ENCODE results near the gene ZMYND12. TPM values are rescaled to one million over a fixed set of nuclear protein-coding genes. Genes with fewer than 3 reads are reported as not detected.

The ZMYND12 gene
- total RNA-seq, 1 experiment from 2014 or later, result 2.6 TPM

DNA sequence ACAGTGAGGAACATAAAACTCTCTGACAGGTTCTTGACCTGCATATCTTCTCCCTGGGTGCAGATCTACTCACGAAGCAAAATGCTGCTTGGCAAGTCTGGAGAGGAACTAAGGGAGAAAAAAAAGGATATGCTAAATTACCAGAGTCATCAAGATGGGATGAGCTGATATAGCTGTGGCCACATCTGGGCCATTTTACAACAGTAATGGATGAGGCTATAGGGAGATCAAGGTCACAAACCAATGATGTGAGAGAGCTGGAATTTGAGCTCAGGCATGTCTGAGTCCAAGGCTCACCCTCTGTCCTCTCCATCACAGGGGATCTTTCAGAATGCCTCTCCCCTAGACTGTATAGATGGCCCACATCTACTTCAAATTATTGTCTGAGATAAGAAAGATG lies 26.2 kb downstream of the ZMYND12 start:
- no peaks in the 10 kb centered on the region for H3K36me3 ChIP-seq (replicated peaks; ENCODE audit: control insufficient read depth, insufficient read depth, low read length)
- no peaks in the 10 kb centered on the region; the same call in 1 of the 2 replicates for H3K27me3 ChIP-seq (ENCODE audit: control insufficient read depth, insufficient read depth, low read length)
- no peak overlapping the region for H3K4me3 ChIP-seq (ENCODE audit: insufficient read depth, low read depth, low read length)
- DNase-seq, result no peak

DNA sequence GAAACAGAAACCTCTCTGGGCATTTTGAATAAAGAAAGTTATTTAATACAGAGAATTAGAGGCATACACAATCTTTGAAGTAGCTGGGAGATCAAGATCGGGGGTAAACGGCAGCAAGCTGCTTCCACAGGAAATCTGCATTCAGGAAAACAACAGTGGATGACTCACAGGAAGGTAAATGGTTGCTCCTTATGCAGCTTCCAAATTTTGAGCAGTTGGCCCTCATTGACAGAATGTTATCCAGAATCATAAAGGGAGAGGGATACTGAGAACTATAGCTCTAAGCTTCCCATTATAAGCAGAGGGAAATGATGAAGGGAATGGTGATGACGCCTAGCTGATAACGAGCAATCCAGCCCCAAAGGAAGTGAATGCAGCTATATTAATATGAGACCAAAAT lies 28.6 kb downstream of the ZMYND12 start:
- no peak for DNase-seq
- H3K27me3 ChIP-seq (ENCODE audit: control insufficient read depth, insufficient read depth, low read length), result no peaks in the 10 kb centered on the region
- no peaks in the 10 kb centered on the region for H3K36me3 ChIP-seq (replicated peaks; ENCODE audit: control insufficient read depth, insufficient read depth, low read length)

DNA sequence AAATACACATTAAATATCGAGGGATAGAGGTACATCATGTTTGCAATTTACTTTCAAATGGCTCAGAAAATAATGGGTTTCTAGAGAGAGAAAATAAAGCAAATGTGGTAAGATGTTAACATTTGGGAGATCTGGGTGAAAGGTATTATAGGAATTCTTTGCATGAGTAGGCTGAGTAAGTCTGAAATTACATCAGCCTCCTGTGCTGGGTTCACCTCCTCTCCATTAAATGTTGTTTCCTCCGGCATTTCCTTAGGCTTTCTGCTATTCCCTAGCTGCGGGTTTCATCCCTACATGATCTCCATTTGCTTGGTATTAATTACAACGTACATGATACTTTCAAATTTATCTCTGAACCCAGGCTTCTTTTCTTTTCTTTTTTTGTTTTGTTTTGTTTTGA lies 31.6 kb downstream of the ZMYND12 start:
- Histone ChIP-seq H3K4me3 (ENCODE audit: insufficient read depth, low read depth, low read length) (no peak overlapping the region), H3K36me3 (replicated peaks; ENCODE audit: control insufficient read depth, insufficient read depth, low read length) (no peaks in the 10 kb centered on the region), H3K27me3 (ENCODE audit: control insufficient read depth, insufficient read depth, low read length) (no peaks in the 10 kb centered on the region)
- DNase-seq, result no peak

More for the DNA sequence above, 28.6 kb downstream of the ZMYND12 start:
- H3K4me3 ChIP-seq (ENCODE audit: insufficient read depth, low read depth, low read length), result no peak overlapping the region

GRCh38 chr1:42423681-42424080 lies 32.1 kb downstream of the ZMYND12 start:
- no peak for DNase-seq
- H3K36me3 ChIP-seq (replicated peaks; ENCODE audit: control insufficient read depth, insufficient read depth, low read length), result no peaks in the 10 kb centered on the region
- no peak overlapping the region for H3K4me3 ChIP-seq (ENCODE audit: insufficient read depth, low read depth, low read length)
- H3K27me3 ChIP-seq (ENCODE audit: control insufficient read depth, insufficient read depth, low read length), result no peaks in the 10 kb centered on the region

DNA sequence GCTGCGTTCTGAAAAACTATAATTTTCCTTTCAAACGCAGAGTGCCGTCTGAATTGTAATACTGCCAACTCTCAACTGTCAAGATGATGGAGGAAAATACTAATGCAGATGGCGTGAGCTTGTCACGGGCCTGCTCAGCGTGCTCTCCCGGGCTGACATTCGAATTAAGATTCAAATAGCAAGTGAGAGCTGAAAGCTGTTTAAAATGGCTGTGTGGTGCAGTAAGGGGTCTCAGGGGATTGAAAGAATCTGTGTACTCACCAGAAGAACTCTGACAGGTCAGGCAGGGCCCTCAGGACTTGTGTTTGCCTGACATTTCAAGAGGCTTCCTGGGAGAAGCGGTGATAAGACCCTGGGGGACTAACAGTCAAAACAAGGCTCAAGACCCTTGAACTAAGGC lies 33.1 kb downstream of the ZMYND12 start:
- Histone ChIP-seq H3K4me3 (ENCODE audit: insufficient read depth, low read depth, low read length) (no peak overlapping the region), H3K27me3 (ENCODE audit: control insufficient read depth, insufficient read depth, low read length) (no peaks in the 10 kb centered on the region), H3K36me3 (replicated peaks; ENCODE audit: control insufficient read depth, insufficient read depth, low read length) (no peaks in the 10 kb centered on the region)
- no peak for DNase-seq

DNA sequence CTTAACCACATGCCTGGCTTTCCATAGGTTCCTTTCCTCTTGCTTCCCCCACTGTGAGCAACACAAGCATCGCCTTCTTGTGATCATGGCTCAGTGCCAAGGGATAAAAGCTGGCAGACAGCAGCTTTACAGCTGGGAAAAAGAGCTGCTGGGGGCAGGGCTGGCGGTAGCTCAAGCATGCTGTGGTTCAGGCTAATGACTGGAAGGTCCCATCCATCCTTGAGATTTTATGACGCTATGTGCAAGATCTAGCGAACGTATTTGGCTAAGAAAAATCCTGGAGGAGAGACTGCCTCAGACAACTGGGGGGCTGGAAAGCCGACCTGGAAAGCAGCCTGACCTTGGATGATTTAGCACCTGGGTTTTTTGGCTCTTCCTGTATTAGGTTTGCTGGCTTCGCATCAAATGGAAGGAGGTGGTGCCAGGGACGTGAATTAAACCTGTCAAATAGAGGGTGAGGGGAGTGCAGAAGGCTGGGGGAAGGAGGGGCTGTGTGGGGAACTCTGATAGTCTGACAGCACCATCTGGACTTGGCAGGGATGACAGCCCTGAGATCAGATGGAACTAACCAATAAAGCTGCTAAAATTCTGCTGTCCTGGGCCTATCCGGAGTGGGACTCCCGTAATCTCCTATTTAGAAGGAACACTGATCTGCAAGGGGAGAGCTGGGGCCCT lies 34.8 kb downstream of the ZMYND12 start:
- no peak for DNase-seq

GRCh38 chr1:42420121-42420520 lies 35.7 kb downstream of the ZMYND12 start:
- Histone ChIP-seq H3K27me3 (ENCODE audit: control insufficient read depth, insufficient read depth, low read length) (no peaks in the 10 kb centered on the region), H3K4me3 (ENCODE audit: insufficient read depth, low read depth, low read length) (no peak overlapping the region), H3K36me3 (replicated peaks; ENCODE audit: control insufficient read depth, insufficient read depth, low read length) (no peaks in the 10 kb centered on the region)
- no peak for DNase-seq

More for the DNA sequence above, 34.8 kb downstream of the ZMYND12 start:
- Histone ChIP-seq H3K27me3 (ENCODE audit: control insufficient read depth, insufficient read depth, low read length) (no peaks in the 10 kb centered on the region), H3K36me3 (replicated peaks; ENCODE audit: control insufficient read depth, insufficient read depth, low read length) (no peaks in the 10 kb centered on the region), H3K4me3 (ENCODE audit: insufficient read depth, low read depth, low read length) (no peak overlapping the region)

- no peak for DNase-seq
- Histone ChIP-seq H3K4me3 (ENCODE audit: insufficient read depth, low read depth, low read length) (no peak overlapping the region), H3K36me3 (replicated peaks; ENCODE audit: control insufficient read depth, insufficient read depth, low read length) (no peaks in the 10 kb centered on the region), H3K27me3 (ENCODE audit: control insufficient read depth, insufficient read depth, low read length) (no peaks in the 10 kb centered on the region)
These were observed 36.5 kb downstream of the ZMYND12 start for GRCh38 chr1:42419126-42419821.

- peak; percentile 30 for DNase-seq
- Histone ChIP-seq H3K4me3 (ENCODE audit: insufficient read depth, low read depth, low read length) (no peak overlapping the region), H3K27me3 (ENCODE audit: control insufficient read depth, insufficient read depth, low read length) (no peaks in the 10 kb centered on the region), H3K36me3 (replicated peaks; ENCODE audit: control insufficient read depth, insufficient read depth, low read length) (no peaks in the 10 kb centered on the region)
These were observed 37.3 kb downstream of the ZMYND12 start for GRCh38 chr1:42418516-42418915.

- H3K27me3 ChIP-seq (ENCODE audit: control insufficient read depth, insufficient read depth, low read length), result no peaks in the 10 kb centered on the region
- H3K4me3 ChIP-seq (ENCODE audit: insufficient read depth, low read depth, low read length), result no peak overlapping the region
- DNase-seq, result no peak
- no peaks in the 10 kb centered on the region for H3K36me3 ChIP-seq (replicated peaks; ENCODE audit: control insufficient read depth, insufficient read depth, low read length)
These were observed 38.7 kb downstream of the ZMYND12 start for GRCh38 chr1:42417166-42417565.

- Histone ChIP-seq H3K27me3 (ENCODE audit: control insufficient read depth, insufficient read depth, low read length) (no peaks in the 10 kb centered on the region), H3K4me3 (ENCODE audit: insufficient read depth, low read depth, low read length) (no peak overlapping the region)
These were observed 41.0 kb downstream of the ZMYND12 start for GRCh38 chr1:42414551-42415496.

DNA sequence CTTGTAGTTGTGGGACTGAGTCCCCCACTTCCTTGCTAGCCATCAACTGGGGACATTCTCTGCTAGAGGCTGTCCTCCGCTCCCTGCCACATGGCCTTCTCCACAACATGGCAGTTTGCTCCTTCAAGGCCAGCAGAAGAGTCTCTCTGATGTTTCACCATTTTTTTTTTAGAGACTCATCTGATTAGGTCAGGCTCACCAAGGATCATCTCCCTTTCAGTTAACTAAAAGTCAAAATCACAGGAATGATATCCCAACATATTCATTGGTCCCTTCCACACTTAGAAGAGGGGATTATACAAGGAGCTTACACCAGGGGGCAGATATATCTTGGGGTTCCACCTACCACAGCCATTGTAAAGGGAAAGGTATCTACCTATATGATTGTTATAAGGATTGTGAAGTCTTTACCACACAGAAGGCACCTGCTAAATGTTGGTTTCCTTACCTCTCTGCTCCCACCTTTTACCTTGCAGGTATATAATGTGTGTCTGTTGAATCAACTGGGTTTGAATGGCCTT lies 51.9 kb downstream of the ZMYND12 start:
- H3K36me3 ChIP-seq (replicated peaks; ENCODE audit: control insufficient read depth, insufficient read depth, low read length), result no peaks in the 10 kb centered on the region
- DNase-seq, result no peak
- no peak overlapping the region for H3K4me3 ChIP-seq (ENCODE audit: insufficient read depth, low read depth, low read length)
- H3K27me3 ChIP-seq (ENCODE audit: control insufficient read depth, insufficient read depth, low read length), result no peaks in the 10 kb centered on the region

More at GRCh38 chr1:42414551-42415496, 41.0 kb downstream of the ZMYND12 start:
- DNase-seq, result no peak
- no peaks in the 10 kb centered on the region for H3K36me3 ChIP-seq (replicated peaks; ENCODE audit: control insufficient read depth, insufficient read depth, low read length)

DNA sequence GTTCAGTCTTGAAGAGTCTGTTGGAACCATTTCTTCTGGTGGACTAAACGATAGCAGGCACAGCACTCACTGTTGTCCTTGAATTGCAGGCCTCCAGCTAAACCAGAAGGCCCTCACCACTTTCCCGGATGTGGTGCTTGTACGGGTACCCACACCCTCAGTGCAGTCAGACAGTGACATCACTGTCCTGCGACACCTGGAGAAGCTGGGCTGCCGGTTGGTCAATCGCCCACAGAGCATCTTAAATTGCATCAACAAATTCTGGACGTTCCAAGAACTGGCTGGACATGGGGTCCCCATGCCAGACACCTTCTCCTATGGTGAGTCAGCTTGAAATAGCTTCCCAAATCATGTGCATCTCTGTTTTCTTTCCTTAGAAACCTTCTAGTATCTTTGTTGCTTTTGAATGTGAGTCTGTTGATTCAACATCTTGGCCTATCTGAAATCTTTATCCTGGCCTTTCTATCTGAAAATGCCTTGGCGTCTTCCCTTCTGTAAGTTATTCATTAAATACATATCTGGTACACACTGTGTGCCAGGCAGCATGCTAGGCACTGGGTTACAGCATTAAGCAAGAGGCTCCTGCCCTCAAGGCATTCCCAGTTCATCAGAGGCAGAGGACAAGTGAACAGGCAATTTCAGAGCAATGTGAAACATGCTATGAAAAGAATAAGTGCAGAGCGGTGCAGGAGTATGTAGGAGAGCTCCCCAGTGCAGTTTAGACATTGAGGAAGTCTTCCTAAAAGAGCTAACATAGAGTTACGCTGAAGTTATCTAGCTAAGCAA lies 56.3 kb downstream of the ZMYND12 start:
- Histone ChIP-seq H3K4me3 (ENCODE audit: insufficient read depth, low read depth, low read length) (no peak overlapping the region), H3K36me3 (replicated peaks; ENCODE audit: control insufficient read depth, insufficient read depth, low read length) (no peaks in the 10 kb centered on the region), H3K27me3 (ENCODE audit: control insufficient read depth, insufficient read depth, low read length) (no peaks in the 10 kb centered on the region)
- no peak for DNase-seq

All from H7 (cell line).